GM21576 (cell line): ENCODE results near the gene EPB41L3.
"Not testable (repeated sequence)": the region's sequence is repeated elsewhere in the genome, so short reads cannot be mapped to it uniquely, and the experiment has no call there.

Experiments used
- ATAC-seq: cut with Tn5 transposase; IDR thresholded peaks from one replicate; pipeline ENCODE4 v1.9.1; 2021; ENCODE audit warnings: mild to moderate bottlenecking, moderate library complexity; ENCODE audit not compliant: unreplicated experiment

The EPB41L3 gene

DNA sequence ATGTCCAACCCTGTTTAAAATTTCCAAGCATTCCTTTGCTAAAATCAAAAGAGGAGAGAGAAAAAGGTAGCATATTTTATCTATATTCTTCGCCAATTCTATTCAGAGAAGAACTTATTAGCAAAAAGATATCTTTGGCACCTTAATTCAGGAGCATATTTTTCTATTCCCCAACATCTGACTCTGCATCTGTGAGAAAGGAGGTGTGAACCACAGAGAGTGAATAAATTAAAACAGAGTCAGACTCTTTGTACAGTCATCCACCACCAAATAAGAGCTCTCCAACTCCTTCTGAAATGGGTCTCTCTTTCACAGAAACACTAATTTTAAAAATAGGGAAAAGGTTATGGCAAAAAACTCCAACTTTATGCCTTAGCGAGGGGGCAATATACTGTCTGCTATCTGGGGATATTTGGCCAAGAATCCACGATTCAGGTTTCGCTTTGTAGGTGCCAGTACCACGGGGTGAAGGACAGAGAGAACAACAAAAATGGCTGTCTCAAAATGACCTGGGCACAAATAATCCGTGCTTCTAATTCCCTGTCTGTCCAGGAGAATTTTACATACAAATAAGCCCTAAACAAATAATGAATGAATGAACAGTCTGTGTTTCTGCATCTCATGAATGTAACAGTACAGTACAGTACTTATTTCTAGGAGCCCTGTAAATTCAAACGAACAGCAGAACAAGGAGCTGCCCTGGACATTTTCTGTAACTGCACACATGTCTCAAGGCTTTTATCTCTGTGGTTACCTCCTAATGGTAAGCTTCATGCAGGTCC is 43.4 kb downstream of the EPB41L3 start:
- ATAC-seq: no peak

DNA sequence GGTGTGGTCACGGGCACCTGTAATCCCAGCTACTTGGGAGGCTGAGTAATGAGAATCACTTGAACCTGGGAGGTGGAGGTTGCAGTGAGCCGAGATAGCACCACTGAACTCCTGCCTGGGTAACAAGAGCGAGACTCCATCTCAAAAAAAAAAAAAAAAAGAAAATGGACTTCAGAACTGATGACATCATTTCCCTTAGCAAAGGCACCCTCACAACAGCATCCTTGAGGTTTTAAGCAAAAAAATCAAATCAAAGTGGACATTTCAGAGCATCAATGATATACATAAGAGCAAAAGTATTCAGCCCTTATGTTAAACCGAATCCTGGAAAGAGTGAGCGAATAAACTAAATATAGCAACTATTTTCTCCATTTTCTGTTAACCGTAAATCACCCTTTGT is 45.3 kb downstream of the EPB41L3 start:
- ATAC-seq: no peak

DNA sequence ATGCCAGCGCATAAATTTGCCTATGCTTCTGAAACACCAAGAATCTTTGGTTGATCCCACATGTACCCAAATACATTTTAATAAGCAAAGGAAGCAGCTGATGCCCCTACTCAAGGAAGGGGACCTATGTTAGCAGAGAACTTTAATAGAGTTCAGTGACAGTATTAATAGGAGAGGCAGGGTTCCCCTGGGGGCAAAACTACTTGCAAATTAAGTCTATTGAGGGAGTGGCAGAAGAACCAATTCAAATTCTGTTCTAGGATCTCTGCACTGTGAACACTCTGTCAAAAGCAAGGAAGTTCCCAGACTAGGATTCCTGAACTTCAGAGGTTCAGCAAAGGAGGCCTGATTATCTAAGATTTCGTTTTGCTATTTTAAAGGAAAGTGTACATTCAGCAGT is 47.5 kb downstream of the EPB41L3 start:
- ATAC-seq: no peak

DNA sequence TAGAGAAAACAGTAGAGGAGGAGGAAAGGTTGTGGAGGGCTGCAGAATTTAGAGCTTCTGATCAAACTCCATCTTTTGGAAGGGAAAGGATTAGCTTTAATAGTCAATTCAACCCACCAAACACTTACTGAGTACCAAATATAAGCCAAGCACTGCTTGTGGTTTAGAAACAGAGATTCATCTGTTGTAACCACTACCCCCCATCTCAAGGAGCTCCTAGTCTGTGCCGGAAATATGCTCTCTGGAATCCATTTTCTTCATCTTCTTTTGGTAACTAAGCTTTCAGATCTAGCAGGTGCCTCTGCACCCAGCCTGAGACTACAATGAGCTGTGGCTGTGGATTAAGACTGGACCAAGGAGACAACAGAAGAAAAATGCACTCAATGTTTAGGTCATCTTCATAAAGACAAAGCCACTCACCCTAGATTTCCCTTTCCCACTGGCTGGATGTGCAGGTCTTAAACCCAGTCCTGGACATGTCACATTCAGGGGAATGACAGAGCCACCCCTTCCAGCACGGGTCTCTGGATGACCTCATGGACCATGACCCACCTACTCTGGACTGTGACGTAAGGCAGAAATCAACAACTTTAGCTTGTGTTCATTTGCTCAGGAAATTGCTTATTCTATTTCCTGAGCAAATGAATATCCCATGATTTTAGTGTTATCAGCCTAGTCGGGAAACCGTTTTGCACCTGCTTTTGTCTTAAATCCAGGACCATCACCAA is 52.9 kb downstream of the EPB41L3 start:
- no peak for ATAC-seq

DNA sequence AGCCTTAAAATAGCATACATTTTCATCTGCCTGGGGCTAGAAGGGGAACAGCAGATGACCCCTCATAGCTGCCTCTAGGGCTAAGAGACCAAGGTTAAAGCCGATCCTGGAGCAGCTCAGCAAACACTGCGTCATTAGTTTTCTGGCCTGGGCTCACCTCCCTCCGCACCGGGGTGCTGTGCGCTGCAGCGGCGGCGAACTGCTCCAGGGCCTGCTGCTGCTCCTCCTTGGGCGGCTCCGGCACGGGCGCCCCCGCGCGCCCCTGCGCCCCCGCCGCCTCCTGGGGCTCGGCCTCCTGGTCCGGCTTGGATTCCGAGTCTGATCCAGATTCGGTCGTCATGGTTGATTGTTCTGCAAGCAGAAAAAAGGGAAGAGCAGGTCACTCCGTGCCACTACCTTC is 55.0 kb downstream of the EPB41L3 start:
- no peak for ATAC-seq

DNA sequence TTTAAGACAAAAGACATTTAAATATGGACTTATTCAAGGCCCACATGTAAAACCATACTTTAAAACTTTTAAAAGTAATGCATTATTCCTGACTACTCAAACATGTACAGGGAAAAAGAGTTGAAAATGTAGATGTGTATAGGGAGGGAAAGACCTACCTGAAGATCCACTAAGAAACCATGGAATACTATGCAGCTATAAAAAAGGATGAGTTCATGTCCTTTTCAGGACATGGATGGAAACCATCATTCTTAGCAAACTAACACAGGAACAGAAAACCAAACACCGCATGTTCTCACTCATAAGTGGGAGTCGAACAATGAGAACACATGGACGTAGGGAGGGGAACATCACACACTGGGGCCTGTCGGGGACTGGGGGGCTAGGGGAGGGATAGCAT is 55.8 kb downstream of the EPB41L3 start:
- ATAC-seq: not testable (repeated sequence)

DNA sequence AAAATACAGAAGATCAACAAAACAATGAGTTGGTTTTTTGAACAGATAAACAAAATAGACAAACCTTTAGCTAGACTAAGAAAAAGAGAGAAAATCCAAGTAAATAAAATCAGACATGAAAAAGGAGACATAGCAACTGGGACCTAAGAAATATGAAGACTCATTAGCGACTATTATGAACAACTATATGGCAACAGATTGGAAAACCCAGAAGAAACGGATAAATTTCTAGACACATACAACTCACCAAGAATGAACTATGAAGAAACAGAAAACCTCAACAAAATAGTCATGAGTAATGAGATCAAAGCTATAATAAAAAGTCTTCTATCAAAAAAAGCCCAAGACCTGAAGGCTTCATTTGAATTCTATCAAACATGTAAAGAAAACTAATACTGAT is 59.3 kb downstream of the EPB41L3 start:
- ATAC-seq: no peak

DNA sequence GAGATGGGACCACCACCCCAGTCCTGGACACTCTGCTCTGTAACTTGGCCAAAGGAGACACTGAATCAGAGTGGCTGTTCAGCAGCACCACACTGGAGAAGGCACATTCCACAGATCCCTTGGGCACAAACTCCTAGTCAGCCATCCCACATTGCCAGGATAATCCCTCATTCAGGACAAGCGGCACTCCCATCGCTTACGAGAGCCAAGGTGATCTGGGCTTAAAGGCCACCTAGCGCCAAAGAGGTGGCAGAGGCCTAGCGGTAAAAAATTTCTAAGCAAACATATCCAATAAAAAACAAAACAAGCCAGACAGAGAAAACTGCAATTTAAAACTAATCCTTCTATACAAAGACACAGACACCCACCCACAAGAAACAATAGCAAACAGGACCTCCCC is 62.2 kb downstream of the EPB41L3 start:
- ATAC-seq: no peak

DNA sequence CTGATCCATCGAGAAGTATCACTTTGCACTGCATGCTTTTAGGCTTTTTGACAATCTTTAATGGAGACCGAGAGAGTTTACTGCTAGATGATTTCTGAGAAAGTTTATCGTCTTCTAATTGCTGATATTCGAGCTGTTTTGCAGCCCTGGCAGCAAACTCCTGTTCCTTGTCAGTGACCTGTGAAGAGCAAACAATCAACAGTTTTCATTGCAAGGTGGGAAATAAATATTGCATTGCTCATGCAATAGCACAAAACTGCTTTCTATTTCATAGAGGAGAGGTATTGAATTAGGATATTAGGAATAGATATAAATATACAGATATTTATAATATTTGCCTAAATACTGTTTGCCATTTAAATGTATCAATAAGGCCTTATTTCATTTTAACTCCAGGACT is 65.5 kb downstream of the EPB41L3 start:
- ATAC-seq: no peak

DNA sequence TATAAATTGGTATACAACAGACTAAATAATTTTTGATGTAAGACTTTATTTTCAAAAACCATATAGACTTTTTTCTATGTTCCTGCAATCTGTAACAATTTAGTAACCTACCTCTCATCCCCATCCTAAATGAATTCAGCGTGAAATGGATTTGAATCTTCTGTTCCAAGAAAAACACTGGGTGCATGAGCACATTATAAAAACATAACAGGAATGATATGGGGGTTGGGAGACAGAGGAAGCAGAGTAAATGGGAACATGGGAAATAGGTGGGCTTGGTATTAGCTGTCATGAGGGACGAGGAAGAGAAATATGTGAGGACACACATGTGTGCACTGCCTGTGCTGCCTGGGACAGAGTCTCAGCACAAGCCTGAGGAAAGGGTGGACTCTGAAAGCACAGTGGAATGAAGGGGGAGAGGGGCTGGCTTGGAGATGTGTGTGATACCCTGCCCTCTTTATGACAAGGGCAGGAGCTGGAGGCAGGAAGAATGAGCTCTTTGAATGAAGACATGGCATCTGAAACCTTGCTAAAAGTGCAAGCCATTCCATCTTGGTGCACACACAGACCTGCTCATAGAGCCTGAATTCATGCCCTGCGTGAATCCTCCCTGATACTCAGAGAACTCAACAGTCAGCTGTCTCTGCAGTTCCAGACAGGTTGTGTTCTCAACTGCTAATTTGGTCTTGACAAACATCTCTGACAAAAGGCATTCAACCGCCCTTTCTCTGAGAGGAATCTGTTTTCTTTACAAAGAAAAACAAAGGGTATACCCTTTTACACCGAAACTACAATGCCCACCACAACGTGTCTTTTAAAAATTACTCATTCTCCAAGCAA is 66.6 kb downstream of the EPB41L3 start:
- ATAC-seq: no peak

DNA sequence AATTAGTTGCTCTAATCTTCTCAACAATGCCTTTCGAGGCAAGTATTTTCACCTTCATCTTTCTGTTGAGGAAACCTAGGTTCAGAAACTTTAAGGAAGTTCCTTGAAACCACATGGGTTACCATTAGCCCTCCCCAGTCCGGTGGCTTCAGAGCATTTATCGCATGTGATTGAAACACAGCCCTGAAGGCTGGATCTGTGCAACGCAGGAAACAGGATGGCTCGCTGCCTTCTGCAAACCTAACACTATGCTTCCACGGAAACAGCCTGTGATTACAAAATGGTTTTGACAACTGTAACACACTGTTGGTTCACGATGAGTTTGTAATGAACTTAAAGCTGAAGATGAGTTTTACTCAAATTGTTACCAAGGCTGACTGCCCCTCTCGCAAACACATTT is 68.5 kb downstream of the EPB41L3 start:
- ATAC-seq: no peak

DNA sequence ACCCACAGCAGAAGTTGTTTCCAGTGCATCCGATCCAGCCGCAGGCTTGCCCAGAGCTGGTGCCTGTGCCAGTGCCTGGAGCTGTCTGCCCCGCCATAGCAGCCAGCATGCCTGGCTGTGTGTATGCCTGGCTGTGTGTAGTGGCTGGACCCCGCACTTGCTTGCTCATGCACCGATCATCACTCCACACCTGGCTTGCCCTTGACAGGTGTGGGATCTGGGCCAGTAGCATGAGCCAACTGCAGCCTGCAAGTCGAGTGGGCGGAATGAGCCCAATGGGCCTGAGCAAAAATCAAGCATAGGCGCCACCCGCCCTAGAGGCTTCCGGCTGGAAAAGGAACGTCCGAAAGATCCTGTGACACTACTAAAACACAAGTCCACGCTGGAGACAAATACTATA is 74.5 kb downstream of the EPB41L3 start:
- ATAC-seq: no peak

DNA sequence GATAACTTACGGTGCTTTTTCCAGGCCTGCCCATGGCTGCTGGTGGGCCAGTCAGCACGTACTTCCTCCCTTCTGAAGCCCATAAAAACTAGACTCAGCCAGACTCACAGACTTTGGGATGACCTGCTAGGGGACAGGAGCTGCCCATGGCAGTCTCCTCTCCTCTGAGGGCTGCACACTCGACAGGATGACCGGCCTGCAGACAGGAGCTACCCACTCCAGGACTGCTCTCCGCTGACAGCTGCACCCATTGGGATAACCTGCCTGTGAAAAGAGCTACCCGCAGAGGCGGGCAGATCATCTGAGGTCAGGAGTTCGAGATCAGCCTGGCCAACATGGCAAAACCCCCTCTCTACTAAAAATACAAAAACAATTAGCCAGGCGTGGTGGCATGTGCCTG is 75.4 kb downstream of the EPB41L3 start:
- ATAC-seq: no peak

DNA sequence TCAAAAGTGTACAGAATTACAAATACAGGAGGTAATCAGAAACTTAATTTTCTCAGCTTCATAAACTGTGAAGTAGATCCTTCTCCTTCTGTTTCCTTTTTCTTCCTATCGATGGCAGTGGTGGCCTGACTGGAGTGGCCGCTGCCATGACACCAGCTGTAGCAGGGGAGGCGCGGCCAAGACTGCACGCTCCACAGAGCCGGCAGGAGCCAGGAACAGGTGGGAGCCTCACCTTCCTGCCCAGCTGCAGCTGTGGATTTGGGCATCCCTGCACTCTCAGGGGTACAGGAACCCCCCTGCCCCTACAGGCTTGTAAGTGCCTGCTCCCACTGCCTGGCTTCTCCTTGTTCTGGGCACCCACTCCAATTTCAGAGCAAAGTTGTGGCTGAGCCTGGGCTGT is 76.1 kb downstream of the EPB41L3 start:
- ATAC-seq: no peak

DNA sequence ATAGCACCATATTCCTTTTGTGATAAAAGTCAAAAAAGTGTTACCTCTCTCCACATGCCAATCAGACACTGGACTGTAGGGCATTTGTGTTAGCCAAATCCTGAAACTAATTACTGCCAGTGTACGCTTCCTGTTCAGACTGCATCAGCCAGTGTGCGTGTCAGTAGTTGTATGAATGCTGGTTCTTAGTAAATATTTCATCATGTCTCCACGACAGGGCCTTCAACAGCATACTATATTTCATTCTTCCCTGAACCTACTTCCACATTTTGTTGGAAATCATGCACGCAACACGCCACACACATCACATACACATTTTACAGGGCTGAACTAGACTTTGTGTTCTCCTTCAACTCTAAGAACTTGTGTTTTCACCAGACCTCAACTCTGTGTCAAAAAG is 77.5 kb downstream of the EPB41L3 start:
- ATAC-seq: no peak

DNA sequence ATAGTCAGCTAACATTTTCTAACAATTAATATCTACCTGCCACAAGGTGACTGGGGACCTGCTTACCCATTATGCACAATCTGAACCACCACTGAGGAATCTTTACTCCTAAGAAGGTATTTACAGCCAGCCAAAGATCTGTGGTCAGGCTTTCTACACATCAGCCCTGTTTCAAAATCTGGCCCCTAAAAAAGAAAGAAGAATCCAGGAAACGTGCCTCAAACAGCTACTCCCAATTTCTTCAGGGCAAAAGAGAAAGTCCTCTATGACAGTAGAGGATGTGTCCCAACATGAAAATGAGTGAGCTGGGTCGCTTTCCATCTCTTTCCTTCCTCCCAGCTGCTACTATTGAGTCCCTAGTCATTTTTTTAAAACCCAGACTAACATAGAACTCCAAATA is 79.5 kb downstream of the EPB41L3 start:
- no peak for ATAC-seq

DNA sequence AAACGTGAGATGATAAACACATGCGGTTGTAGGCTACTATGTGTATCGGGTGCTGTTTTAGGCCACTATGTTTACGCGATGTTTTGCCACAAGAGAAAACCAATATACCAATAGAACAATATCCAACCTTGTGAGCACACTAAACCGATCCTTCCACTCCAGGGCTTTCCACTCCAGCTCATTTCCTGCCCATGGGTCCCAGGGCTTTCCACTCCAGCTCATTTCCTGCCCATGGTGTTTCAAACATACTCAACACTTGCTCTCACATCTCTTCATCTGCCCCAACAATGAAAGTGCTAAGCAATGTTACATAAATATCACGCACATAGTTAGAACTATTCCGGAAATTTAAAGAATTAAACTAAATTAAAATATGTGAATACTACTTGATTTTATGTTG is 80.0 kb downstream of the EPB41L3 start:
- ATAC-seq: no peak

DNA sequence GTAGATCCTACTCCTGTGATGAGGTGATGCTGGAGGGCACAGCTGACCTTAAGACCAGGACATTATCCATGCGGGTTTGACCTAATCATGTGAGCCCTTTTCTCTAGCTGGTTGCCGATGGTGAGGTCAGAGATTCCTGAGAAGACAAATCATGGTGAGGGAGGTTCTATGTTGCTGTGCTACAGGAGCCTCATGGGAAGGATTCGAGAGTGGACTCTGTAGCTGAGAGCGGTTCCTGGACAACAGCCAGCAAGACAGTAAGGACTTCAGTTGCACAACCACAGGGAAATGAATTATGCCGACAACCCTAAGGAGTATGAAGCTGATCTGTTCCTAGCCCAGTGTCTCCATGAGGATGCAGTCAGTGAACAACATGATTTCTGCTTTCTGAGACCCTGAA is 80.4 kb downstream of the EPB41L3 start:
- ATAC-seq: no peak

DNA sequence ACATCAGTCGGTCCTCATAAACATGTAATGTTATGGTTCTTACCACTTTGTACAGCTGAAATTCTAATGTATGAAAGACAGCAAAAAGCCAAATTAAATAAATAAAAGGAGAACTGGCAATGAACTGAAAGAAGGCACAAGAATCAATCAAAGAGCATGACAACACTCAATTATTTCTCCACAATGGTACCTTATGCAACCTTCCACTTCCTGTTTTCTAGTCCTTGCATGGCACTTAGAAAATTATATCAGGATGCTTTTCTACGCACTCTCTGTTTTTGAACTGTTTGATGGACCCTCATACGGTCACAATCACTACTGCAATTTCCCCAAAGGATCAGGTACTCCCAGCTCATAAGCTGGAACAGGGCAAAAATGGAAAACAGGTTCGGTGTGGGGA is 81.6 kb downstream of the EPB41L3 start:
- no peak for ATAC-seq

DNA sequence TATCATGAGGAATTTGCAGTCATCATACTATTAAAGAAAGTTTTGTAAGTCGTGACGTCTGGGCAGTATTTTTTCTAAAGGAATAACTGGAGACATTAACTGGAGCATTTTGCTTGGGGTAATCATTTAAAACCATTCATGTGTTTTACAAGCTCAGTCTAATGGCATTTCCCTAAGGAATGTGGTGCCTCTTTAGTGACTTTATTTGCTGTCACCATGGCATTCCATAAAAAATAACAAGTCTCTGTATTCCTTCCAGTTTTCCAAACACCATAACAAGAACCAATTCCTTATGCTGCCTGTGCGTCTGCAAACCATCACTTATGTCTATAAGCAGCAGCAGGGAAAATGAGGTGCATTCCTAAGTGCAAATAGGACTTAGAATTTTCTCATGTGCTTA is 82.8 kb downstream of the EPB41L3 start:
- ATAC-seq: no peak

DNA sequence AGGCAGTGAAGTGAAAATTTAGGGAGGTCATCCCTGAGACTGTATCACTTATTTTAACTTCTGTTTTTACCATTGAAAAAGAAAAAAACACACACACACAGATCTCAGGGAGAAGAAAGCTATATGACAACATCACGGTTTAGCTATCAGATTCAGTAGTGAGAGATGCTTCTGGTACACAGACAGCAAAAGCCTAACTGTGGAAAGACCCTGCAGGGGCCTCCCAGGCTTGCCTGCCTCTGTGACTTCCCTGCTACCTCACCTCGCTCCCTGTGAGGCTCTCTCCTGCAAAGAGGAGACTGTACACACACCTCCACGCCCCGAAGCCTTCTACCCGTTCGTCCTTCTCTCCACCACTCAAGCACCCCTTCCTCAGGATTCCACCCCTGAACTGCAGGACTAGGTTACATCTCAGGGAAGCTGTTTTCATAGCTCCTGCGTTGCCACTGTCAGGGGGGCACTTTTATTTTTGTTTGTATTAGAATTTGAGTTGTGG is 86.3 kb downstream of the EPB41L3 start:
- ATAC-seq: no peak
